ENCODE data around the gene PLSCR1.

DNA sequence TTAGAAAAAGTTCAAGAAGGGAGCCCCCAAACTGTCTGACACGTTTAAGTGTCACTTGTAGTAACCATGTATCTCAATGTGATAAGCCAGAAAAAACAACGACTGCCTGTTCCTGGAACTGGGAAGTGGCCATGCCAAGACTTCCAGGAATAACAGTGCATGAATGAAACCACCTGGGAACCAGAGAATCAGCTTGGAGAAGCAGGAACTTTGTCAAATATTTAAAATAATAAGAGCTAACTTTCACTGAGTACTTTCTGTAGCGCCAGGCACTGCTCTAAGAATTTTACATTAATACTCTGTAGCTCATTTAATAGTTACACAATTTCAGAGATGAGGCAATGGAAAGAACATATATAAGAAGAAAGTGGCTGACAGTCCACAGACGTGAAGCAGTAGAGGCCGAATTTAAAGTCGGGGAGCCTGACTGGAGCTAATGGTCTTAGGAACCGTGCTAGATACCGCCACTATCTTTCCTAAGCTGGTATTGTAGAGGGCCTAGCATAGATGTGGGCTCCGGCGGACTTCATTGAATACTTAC is 876 bp downstream of the PLSCR1 start:
- TF ChIP-seq, protein P1, sequence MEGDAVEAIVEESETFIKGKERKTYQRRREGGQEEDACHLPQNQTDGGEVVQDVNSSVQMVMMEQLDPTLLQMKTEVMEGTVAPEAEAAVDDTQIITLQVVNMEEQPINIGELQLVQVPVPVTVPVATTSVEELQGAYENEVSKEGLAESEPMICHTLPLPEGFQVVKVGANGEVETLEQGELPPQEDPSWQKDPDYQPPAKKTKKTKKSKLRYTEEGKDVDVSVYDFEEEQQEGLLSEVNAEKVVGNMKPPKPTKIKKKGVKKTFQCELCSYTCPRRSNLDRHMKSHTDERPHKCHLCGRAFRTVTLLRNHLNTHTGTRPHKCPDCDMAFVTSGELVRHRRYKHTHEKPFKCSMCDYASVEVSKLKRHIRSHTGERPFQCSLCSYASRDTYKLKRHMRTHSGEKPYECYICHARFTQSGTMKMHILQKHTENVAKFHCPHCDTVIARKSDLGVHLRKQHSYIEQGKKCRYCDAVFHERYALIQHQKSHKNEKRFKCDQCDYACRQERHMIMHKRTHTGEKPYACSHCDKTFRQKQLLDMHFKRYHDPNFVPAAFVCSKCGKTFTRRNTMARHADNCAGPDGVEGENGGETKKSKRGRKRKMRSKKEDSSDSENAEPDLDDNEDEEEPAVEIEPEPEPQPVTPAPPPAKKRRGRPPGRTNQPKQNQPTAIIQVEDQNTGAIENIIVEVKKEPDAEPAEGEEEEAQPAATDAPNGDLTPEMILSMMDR (IDR thresholded peaks at IDR 0.05) = no peak
- no peak for TF ChIP-seq POLR2A (IDR thresholded peaks at IDR 0.05)
